ENCODE data around the gene DOK6.
A peak's percentile ranks its signal among the peaks of the same experiment; 100 is the strongest.

DOK6 gene

DNA sequence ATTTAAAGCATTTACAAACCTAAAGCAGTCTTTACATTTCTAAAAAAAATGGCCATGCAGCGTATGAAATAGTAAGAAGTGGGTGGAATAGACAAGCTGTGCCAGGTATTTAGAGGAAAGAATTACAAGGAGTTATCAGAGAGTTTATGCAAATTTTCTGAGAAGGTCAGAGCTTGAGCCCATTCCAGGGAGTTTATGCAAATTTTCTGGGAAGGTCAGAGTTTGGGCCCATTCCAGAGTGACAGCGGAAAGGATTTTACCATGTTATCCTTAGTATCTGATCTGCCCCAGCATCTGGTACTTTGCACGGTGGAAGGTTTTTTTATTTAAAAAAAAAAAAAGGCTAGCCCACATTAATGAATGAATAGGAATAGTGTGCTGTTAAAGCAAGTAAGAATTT is 1.4 kb upstream of the DOK6 start:
- DNase-seq (ENCODE audit: extremely low spot score) = no peak
- ChIA-PET CTCF (no interaction called here), POLR2A (no interaction called here)
- no peak for TF ChIP-seq CTCF (IDR thresholded peaks at IDR 0.05; ENCODE audit: control extremely low read depth, extremely low read depth, low read depth, missing control alignments)

GRCh38 chr18:69400976-69401225 is 213 bp downstream of the DOK6 start:
- POLR2A ChIA-PET = no interaction called here
- DNase-seq (ENCODE audit: extremely low spot score) = peak; percentile 17
- no peak for TF ChIP-seq CTCF (IDR thresholded peaks at IDR 0.05; ENCODE audit: control extremely low read depth, extremely low read depth, low read depth, missing control alignments)
- CTCF ChIA-PET = no interaction called here

DNA sequence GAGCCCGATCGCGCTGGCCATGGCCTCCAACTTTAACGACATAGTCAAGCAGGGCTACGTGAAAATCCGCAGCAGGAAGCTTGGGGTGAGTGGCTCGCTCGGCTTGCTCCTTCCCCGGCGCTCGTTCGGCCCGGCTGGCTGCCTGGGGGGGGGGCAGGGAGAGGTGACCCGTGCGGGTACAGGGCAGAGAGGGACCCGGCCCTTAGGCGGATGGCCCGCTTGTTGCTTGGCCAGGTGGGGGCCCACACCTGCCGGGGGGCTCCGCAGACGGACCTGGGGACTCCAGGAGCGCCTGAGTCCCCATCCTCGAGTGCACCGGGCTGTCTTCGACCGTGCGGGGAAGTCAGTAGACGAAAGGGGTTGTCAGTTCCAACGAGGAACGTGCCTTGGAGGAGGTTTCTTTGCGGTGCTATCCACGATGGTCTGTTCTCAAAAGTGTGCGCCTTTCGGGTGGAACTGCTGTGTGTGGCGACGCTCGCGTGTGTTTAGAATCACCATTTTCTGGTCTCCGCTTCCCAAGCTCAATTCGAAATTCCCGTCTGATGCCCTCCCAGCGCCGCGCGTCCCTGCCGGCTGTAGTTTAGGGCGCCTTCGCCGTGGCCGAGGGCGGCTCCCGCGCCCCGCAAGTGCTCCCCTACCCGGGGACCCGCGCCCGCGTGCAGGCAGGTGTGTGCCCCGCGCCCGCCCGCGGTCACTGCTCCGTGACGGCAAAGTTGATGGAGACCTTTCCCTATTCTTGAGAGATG is 711 bp downstream of the DOK6 start:
- no peak for TF ChIP-seq CTCF (IDR thresholded peaks at IDR 0.05; ENCODE audit: control extremely low read depth, extremely low read depth, low read depth, missing control alignments)
- ChIA-PET POLR2A (no interaction called here), CTCF (no interaction called here)
- DNase-seq (ENCODE audit: extremely low spot score) = peak; percentile 17

- no peak for TF ChIP-seq CTCF (IDR thresholded peaks at IDR 0.05; ENCODE audit: control extremely low read depth, extremely low read depth, low read depth, missing control alignments)
- ChIA-PET CTCF (no interaction called here), POLR2A (no interaction called here)
- no peak for DNase-seq (ENCODE audit: extremely low spot score)
Measured at GRCh38 chr18:69401972-69402532, 1.4 kb downstream of the DOK6 start.

DNA sequence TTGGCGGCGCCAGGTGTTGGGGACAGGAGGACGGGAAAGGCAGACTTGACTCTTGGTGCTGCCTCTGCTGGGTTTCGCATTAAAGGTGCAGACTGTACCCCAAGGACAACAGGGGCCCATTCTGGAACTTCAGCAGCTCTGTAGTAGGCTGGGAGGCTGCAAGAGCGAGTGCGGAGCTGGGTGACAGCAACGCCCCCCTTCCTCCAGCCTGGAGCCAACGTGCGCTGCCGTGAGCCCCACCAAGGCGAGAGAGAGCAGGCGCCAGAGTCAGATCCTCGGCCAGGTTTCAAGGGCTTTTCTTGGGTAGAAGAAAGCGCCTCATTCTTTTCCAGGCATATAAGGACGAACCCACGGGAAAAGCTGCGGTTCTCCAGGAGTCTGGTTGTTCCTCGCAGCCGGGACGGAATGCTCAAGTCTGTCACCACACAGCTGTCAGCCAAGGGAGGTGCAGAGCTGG is 1.9 kb downstream of the DOK6 start:
- no peak for TF ChIP-seq CTCF (IDR thresholded peaks at IDR 0.05; ENCODE audit: control extremely low read depth, extremely low read depth, low read depth, missing control alignments)
- DNase-seq (ENCODE audit: extremely low spot score) = no peak
- POLR2A ChIA-PET = no interaction called here
- CTCF ChIA-PET = no interaction called here

GRCh38 chr18:69408522-69408921 is 7.8 kb downstream of the DOK6 start:
- no peak for DNase-seq (ENCODE audit: extremely low spot score)
- ChIA-PET POLR2A (no interaction called here), CTCF (no interaction called here)
- TF ChIP-seq CTCF (IDR thresholded peaks at IDR 0.05; ENCODE audit: control extremely low read depth, extremely low read depth, low read depth, missing control alignments) = no peak
